Measurements from ENCODE around the gene SP140. TPM values are rescaled to one million over a fixed set of nuclear protein-coding genes. Genes with fewer than 3 reads are reported as not detected.

Gene SP140
- total RNA-seq (2022; extraction: Qiagen RNA extraction): 0.11 to 0.26 TPM (median 0.24 TPM) in 3 of 5 replicates, not detected in the others

GRCh38 chr2:230225486-230225885 lies at the start of gene SP140:
SP140 (plus strand) TSS chr2:230225736; CDS start chr2:230225845, 109 bp downstream.

GRCh38 chr2:230219419-230220331 lies 5.9 kb upstream of the SP140 start, which contains the start of gene SP110:
SP110 (minus strand) TSS chr2:230219984; CDS start chr2:230216927, 3,057 bp downstream.

GRCh38 chr2:230326453-230327417 lies 101.2 kb downstream of the SP140 start, which contains the start of gene SP140L:
SP140L (plus strand) TSS chr2:230327193; CDS start chr2:230327270, 77 bp downstream.

Other genes starting within 250 kb of the SP140 start
- 0.66 to 1.3 TPM (median 0.86 TPM) in 5 replicates for gene SLC16A14, start 156.8 kb upstream of the SP140 start, total RNA-seq (2022; extraction: Qiagen RNA extraction)
- gene SP110, start 5.8 kb upstream of the SP140 start, total RNA-seq (2022; extraction: Qiagen RNA extraction): 8.0 to 10.5 TPM (median 9.5 TPM) in 5 replicates
- gene SP140L, start 101.5 kb downstream of the SP140 start, total RNA-seq (2022; extraction: Qiagen RNA extraction): 2.7 to 4.0 TPM (median 3.3 TPM) in 5 replicates
- 25.3 to 30.9 TPM (median 26.0 TPM) in 5 replicates for gene SP100, start 190.5 kb downstream of the SP140 start, total RNA-seq (2022; extraction: Qiagen RNA extraction)